Measurements from ENCODE around the gene SMARCA2. TPM values are rescaled to one million over a fixed set of nuclear protein-coding genes. Genes with fewer than 3 reads are reported as not detected.

SMARCA2 gene
- total RNA-seq, 1 experiment from 2014 or later: 77.6 TPM

- no peak for TF ChIP-seq CTCF (IDR thresholded peaks at IDR 0.05; ENCODE audit: unreplicated experiment)
- no peaks in the 10 kb centered on the region for H3K9me3 Mint-ChIP-seq (ENCODE audit: unreplicated experiment)
- intact Hi-C loops (cut with micrococcal nuclease): no loop called here
- POLR2A ChIA-PET: interaction anchor here (0.6 kb wide), 1 partner anchor 52 kb away, joined by 3 read pairs; no protein-coding TSS in a partner anchor
- BruUV-seq (replicated peaks): no TSS peak
- no peaks in the 10 kb centered on the region for H3K4me1 Mint-ChIP-seq (ENCODE audit: insufficient read depth, unreplicated experiment)
- no peaks in the 10 kb centered on the region for H3K36me3 Mint-ChIP-seq (ENCODE audit: insufficient read depth, unreplicated experiment)
- CTCF ChIA-PET: no interaction called here
- H3K4me3 Mint-ChIP-seq (ENCODE audit: unreplicated experiment): no peak overlapping the region
- no peak for DNase-seq (ENCODE audit: unreplicated experiment)
- H3K27ac Mint-ChIP-seq (ENCODE audit: low read depth, unreplicated experiment): no peak overlapping the region
- no peaks in the 10 kb centered on the region for H3K27me3 Mint-ChIP-seq (ENCODE audit: insufficient read depth, unreplicated experiment)
Observed at GRCh38 chr9:2208991-2209390, 193.8 kb downstream of the SMARCA2 start.

- intact Hi-C loops (cut with micrococcal nuclease): no loop called here
- DNase-seq (ENCODE audit: unreplicated experiment): no peak
- ChIA-PET CTCF (no interaction called here), POLR2A (interaction anchor here (0.6 kb wide), 1 partner anchor 53 kb away, joined by 3 read pairs; no protein-coding TSS in a partner anchor)
- no peaks in the 10 kb centered on the region for H3K36me3 Mint-ChIP-seq (ENCODE audit: insufficient read depth, unreplicated experiment)
- no peak for TF ChIP-seq CTCF (IDR thresholded peaks at IDR 0.05; ENCODE audit: unreplicated experiment)
- no peaks in the 10 kb centered on the region for H3K27me3 Mint-ChIP-seq (ENCODE audit: insufficient read depth, unreplicated experiment)
- no TSS peak for BruUV-seq (replicated peaks)
- no peak overlapping the region for H3K4me3 Mint-ChIP-seq (ENCODE audit: unreplicated experiment)
- no peak overlapping the region for H3K27ac Mint-ChIP-seq (ENCODE audit: low read depth, unreplicated experiment)
- H3K9me3 Mint-ChIP-seq (ENCODE audit: unreplicated experiment): no peaks in the 10 kb centered on the region
- no peaks in the 10 kb centered on the region for H3K4me1 Mint-ChIP-seq (ENCODE audit: insufficient read depth, unreplicated experiment)
Observed at GRCh38 chr9:2209400-2209799, 194.3 kb downstream of the SMARCA2 start.

- no peak overlapping the region for H3K4me3 Mint-ChIP-seq (ENCODE audit: unreplicated experiment)
- ChIA-PET CTCF (interaction anchor here (0.6 kb wide), 1 partner anchor 388 kb away, joined by 3 read pairs; no protein-coding TSS in a partner anchor), POLR2A (interaction anchor here (0.6 kb wide), 1 partner anchor 9 kb away, joined by 3 read pairs; no protein-coding TSS in a partner anchor)
- H3K27ac Mint-ChIP-seq (ENCODE audit: low read depth, unreplicated experiment): no peak overlapping the region
- no peak for DNase-seq (ENCODE audit: unreplicated experiment)
- no peaks in the 10 kb centered on the region for H3K36me3 Mint-ChIP-seq (ENCODE audit: insufficient read depth, unreplicated experiment)
- H3K9me3 Mint-ChIP-seq (ENCODE audit: unreplicated experiment): no peaks in the 10 kb centered on the region
- no peaks in the 10 kb centered on the region for H3K4me1 Mint-ChIP-seq (ENCODE audit: insufficient read depth, unreplicated experiment)
- no peaks in the 10 kb centered on the region for H3K27me3 Mint-ChIP-seq (ENCODE audit: insufficient read depth, unreplicated experiment)
- no peak for TF ChIP-seq CTCF (IDR thresholded peaks at IDR 0.05; ENCODE audit: unreplicated experiment)
- intact Hi-C loops (cut with micrococcal nuclease): no loop called here
- no TSS peak for BruUV-seq (replicated peaks)
Observed at GRCh38 chr9:2210201-2210600, 195.1 kb downstream of the SMARCA2 start.

- Mint-ChIP-seq H3K27me3 (ENCODE audit: insufficient read depth, unreplicated experiment) (no peaks in the 10 kb centered on the region), H3K4me3 (ENCODE audit: unreplicated experiment) (no peak overlapping the region), H3K27ac (ENCODE audit: low read depth, unreplicated experiment) (no peak overlapping the region), H3K36me3 (ENCODE audit: insufficient read depth, unreplicated experiment) (no peaks in the 10 kb centered on the region), H3K9me3 (ENCODE audit: unreplicated experiment) (no peaks in the 10 kb centered on the region), H3K4me1 (ENCODE audit: insufficient read depth, unreplicated experiment) (peaks cover 6% of the 10 kb centered on the region)
- TF ChIP-seq CTCF (IDR thresholded peaks at IDR 0.05; ENCODE audit: unreplicated experiment): no peak
- ChIA-PET CTCF (no interaction called here), POLR2A (interaction anchor here (0.6 kb wide), 1 partner anchor 21 kb away, joined by 3 read pairs; no protein-coding TSS in a partner anchor)
- no TSS peak for BruUV-seq (replicated peaks)
- intact Hi-C loops (cut with micrococcal nuclease): no loop called here
- no peak for DNase-seq (ENCODE audit: unreplicated experiment)
Observed at GRCh38 chr9:2213830-2214468, 198.8 kb downstream of the SMARCA2 start.

All from MCF 10A (cell line).